ENCODE measurements around the gene LGALSL. TPM values are rescaled to one million over a fixed set of nuclear protein-coding genes. Genes with fewer than 3 reads are reported as not detected.
"Not testable (repeated sequence)": the region's sequence is repeated elsewhere in the genome, so short reads cannot be mapped to it uniquely, and the experiment has no call there.

Gene LGALSL
- polyA plus RNA-seq, 3 donors from 2014 or later = 0.39 to 0.80 TPM; not detected in 1

- H3K4me3 Mint-ChIP-seq = no peak overlapping the region
These were observed 30.7 kb upstream of the LGALSL start for GRCh38 chr2:64423303-64423702.

GRCh38 chr2:64424416-64424987 lies 29.5 kb upstream of the LGALSL start:
- no peak overlapping the region for H3K27ac Mint-ChIP-seq
- peaks cover 0 to 1% (median 0%) of the 10 kb centered on the region in 6 donors for H3K9me3 Mint-ChIP-seq
- H3K27me3 Mint-ChIP-seq (ENCODE audit: low read depth in 3 of 3) = peaks cover 3 to 5% (median 4%) of the 10 kb centered on the region in 3 donors
- no peak overlapping the region for H3K4me3 Mint-ChIP-seq
- no peaks in the 10 kb centered on the region for H3K36me3 Mint-ChIP-seq
- H3K4me1 Mint-ChIP-seq = no peaks in the 10 kb centered on the region
- DNase-seq = no peak

More at GRCh38 chr2:64423303-64423702, 30.7 kb upstream of the LGALSL start:
- peaks cover 0 to 4% (median 3%) of the 10 kb centered on the region in 3 donors for H3K27me3 Mint-ChIP-seq (ENCODE audit: low read depth in 3 of 3)
- DNase-seq = no peak
- H3K4me1 Mint-ChIP-seq = no peaks in the 10 kb centered on the region
- no peak overlapping the region for H3K27ac Mint-ChIP-seq
- H3K9me3 Mint-ChIP-seq = peaks cover 0 to 1% (median 0%) of the 10 kb centered on the region in 6 donors
- H3K36me3 Mint-ChIP-seq = no peaks in the 10 kb centered on the region

- Mint-ChIP-seq H3K27me3 (ENCODE audit: low read depth in 3 of 3) (peaks cover 4 to 9% (median 5%) of the 10 kb centered on the region in 3 donors), H3K36me3 (no peaks in the 10 kb centered on the region), H3K4me1 (no peaks in the 10 kb centered on the region), H3K4me3 (no peak overlapping the region), H3K9me3 (peaks cover 0 to 1% (median 0%) of the 10 kb centered on the region in 6 donors), H3K27ac (no peak overlapping the region)
- DNase-seq = no peak
These were observed 27.6 kb upstream of the LGALSL start for GRCh38 chr2:64426183-64426952.

- H3K9me3 Mint-ChIP-seq = peaks cover 0 to 2% (median 0%) of the 10 kb centered on the region in 6 donors
- DNase-seq = no peak
- H3K27me3 Mint-ChIP-seq (ENCODE audit: low read depth in 3 of 3) = peaks cover 3 to 14% (median 13%) of the 10 kb centered on the region in 3 donors
- no peak overlapping the region for H3K4me3 Mint-ChIP-seq
- H3K4me1 Mint-ChIP-seq = no peaks in the 10 kb centered on the region
- no peak overlapping the region for H3K27ac Mint-ChIP-seq
- H3K36me3 Mint-ChIP-seq = peaks cover 0 to 3% (median 0%) of the 10 kb centered on the region in 3 donors
These were observed 19.8 kb upstream of the LGALSL start for GRCh38 chr2:64434039-64434657.

GRCh38 chr2:64437883-64438282 lies 16.1 kb upstream of the LGALSL start:
- DNase-seq = no peak
- H3K27me3 Mint-ChIP-seq (ENCODE audit: low read depth in 3 of 3) = peaks cover 5 to 18% (median 17%) of the 10 kb centered on the region in 3 donors
- no peak overlapping the region for H3K27ac Mint-ChIP-seq
- H3K36me3 Mint-ChIP-seq = no peaks in the 10 kb centered on the region
- H3K9me3 Mint-ChIP-seq = no peaks in the 10 kb centered on the region
- no peaks in the 10 kb centered on the region for H3K4me1 Mint-ChIP-seq
- no peak overlapping the region for H3K4me3 Mint-ChIP-seq

- H3K27me3 Mint-ChIP-seq (ENCODE audit: low read depth in 3 of 3) = peaks cover 3 to 16% (median 13%) of the 10 kb centered on the region in 3 donors
- no peak for DNase-seq
- no peak overlapping the region for H3K4me3 Mint-ChIP-seq
- H3K4me1 Mint-ChIP-seq = no peaks in the 10 kb centered on the region
- no peaks in the 10 kb centered on the region for H3K9me3 Mint-ChIP-seq
- no peaks in the 10 kb centered on the region for H3K36me3 Mint-ChIP-seq
- H3K27ac Mint-ChIP-seq = no peak overlapping the region
These were observed 14.8 kb upstream of the LGALSL start for GRCh38 chr2:64439194-64439593.

- Mint-ChIP-seq H3K4me3 (no peak overlapping the region), H3K27ac (no peak overlapping the region), H3K9me3 (no peaks in the 10 kb centered on the region), H3K36me3 (no peaks in the 10 kb centered on the region), H3K4me1 (no peaks in the 10 kb centered on the region), H3K27me3 (ENCODE audit: low read depth in 3 of 3) (peaks cover 3 to 15% (median 13%) of the 10 kb centered on the region in 3 donors)
- no peak for DNase-seq
These were observed 13.1 kb upstream of the LGALSL start for GRCh38 chr2:64440843-64441242.

GRCh38 chr2:64442277-64442676 lies 11.7 kb upstream of the LGALSL start:
- H3K4me1 Mint-ChIP-seq = no peaks in the 10 kb centered on the region
- DNase-seq = no peak
- H3K27ac Mint-ChIP-seq = no peak overlapping the region
- H3K9me3 Mint-ChIP-seq = no peaks in the 10 kb centered on the region
- peaks cover 3 to 17% (median 15%) of the 10 kb centered on the region in 3 donors for H3K27me3 Mint-ChIP-seq (ENCODE audit: low read depth in 3 of 3)
- H3K4me3 Mint-ChIP-seq = no peak overlapping the region
- no peaks in the 10 kb centered on the region for H3K36me3 Mint-ChIP-seq

GRCh38 chr2:64442801-64443429 lies 11.0 kb upstream of the LGALSL start:
- Mint-ChIP-seq H3K27me3 (ENCODE audit: low read depth in 3 of 3) (peaks cover 3 to 17% (median 15%) of the 10 kb centered on the region in 3 donors), H3K36me3 (no peaks in the 10 kb centered on the region), H3K9me3 (no peaks in the 10 kb centered on the region), H3K4me1 (no peaks in the 10 kb centered on the region), H3K4me3 (no peak overlapping the region), H3K27ac (no peak overlapping the region)
- DNase-seq = no peak

- H3K27me3 Mint-ChIP-seq (ENCODE audit: low read depth in 3 of 3) = peaks cover 2 to 18% (median 8%) of the 10 kb centered on the region in 3 donors
- H3K27ac Mint-ChIP-seq = not testable (repeated sequence)
These were observed 8.0 kb upstream of the LGALSL start for GRCh38 chr2:64445970-64446369.

GRCh38 chr2:64447317-64448040 lies 6.5 kb upstream of the LGALSL start:
- H3K27me3 Mint-ChIP-seq (ENCODE audit: low read depth in 3 of 3) = peaks cover 0 to 16% (median 5%) of the 10 kb centered on the region in 3 donors

More at GRCh38 chr2:64445970-64446369, 8.0 kb upstream of the LGALSL start:
- not testable (repeated sequence) for H3K4me1 Mint-ChIP-seq, H3K4me3 Mint-ChIP-seq, H3K9me3 Mint-ChIP-seq, H3K36me3 Mint-ChIP-seq, DNase-seq

GRCh38 chr2:64448041-64448426 lies 5.9 kb upstream of the LGALSL start:
- Mint-ChIP-seq H3K27me3 (ENCODE audit: low read depth in 3 of 3) (peaks cover 0 to 14% (median 5%) of the 10 kb centered on the region in 3 donors), H3K4me1 (peaks cover 0 to 1% of the 10 kb centered on the region in 2 donors), H3K36me3 (no peaks in the 10 kb centered on the region), H3K4me3 (no peak overlapping the region), H3K27ac (no peak overlapping the region), H3K9me3 (no peaks in the 10 kb centered on the region)
- DNase-seq = no peak

More at GRCh38 chr2:64447317-64448040, 6.5 kb upstream of the LGALSL start:
- Mint-ChIP-seq H3K4me3 (no peak overlapping the region), H3K36me3 (no peaks in the 10 kb centered on the region), H3K27ac (no peak overlapping the region), H3K4me1 (no peaks in the 10 kb centered on the region), H3K9me3 (no peaks in the 10 kb centered on the region)
- DNase-seq = no peak

- no peak for DNase-seq
- peaks cover 6 to 19% of the 10 kb centered on the region in 2 donors for H3K4me1 Mint-ChIP-seq
- H3K27me3 Mint-ChIP-seq (ENCODE audit: low read depth in 3 of 3) = peaks cover 3 to 19% (median 7%) of the 10 kb centered on the region in 3 donors
- peaks cover 0 to 3% (median 0%) of the 10 kb centered on the region in 3 donors for H3K36me3 Mint-ChIP-seq
- no peak overlapping the region for H3K27ac Mint-ChIP-seq
- H3K9me3 Mint-ChIP-seq = peaks cover 0 to 2% (median 0%) of the 10 kb centered on the region in 6 donors
- H3K4me3 Mint-ChIP-seq = no peak overlapping the region
These were observed 2.9 kb upstream of the LGALSL start for GRCh38 chr2:64451051-64451450.
